Body of pancreas (tissue), 4 donors: ENCODE results near the gene VPS37D.
"Not testable (repeated sequence)": the region's sequence is repeated elsewhere in the genome, so short reads cannot be mapped to it uniquely, and the experiment has no call there.

Experiments used
- POLR2A ChIP-seq, 3 donors: fragments of 450-650 bp; IDR thresholded peaks; one replicate each; pipeline ENCODE4 v1.6.1; 2016; ENCODE audit warnings: antibody characterized with exemption in 3 of 3, mild to moderate bottlenecking in 2 of 3
- TF ChIP-seq, protein P1 (sequence below), 7 experiments: fragments of 450-650 bp in 4 of 7; fragments of 200-600 bp in 3 of 7; sonication (generic) in 3 of 7; IDR thresholded peaks; one replicate each; pipeline ENCODE4 v1.5.1; 2016 to 2019; ENCODE audit warnings: antibody characterized with exemption in 7 of 7

DNA sequence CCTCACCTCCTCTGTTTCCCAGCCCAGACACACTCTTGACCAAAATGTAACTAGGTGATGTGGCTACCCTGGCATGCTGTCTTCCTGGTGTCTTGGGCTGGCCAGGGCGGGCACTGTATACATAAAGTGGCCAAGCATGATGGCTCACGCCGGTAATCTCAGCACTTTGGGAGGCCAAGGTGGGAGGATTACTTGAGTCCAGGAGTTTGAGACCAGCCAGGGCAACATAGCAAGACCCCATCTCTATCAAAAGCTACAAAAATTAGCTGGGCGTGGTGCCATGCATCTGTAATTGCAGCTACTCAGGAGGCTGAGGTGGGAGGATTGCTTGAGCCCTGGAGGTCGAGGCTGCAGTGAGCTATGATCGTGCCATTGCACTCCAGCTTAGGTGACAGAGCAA, 45.7 kb downstream of the VPS37D start:
- TF ChIP-seq, protein P1, sequence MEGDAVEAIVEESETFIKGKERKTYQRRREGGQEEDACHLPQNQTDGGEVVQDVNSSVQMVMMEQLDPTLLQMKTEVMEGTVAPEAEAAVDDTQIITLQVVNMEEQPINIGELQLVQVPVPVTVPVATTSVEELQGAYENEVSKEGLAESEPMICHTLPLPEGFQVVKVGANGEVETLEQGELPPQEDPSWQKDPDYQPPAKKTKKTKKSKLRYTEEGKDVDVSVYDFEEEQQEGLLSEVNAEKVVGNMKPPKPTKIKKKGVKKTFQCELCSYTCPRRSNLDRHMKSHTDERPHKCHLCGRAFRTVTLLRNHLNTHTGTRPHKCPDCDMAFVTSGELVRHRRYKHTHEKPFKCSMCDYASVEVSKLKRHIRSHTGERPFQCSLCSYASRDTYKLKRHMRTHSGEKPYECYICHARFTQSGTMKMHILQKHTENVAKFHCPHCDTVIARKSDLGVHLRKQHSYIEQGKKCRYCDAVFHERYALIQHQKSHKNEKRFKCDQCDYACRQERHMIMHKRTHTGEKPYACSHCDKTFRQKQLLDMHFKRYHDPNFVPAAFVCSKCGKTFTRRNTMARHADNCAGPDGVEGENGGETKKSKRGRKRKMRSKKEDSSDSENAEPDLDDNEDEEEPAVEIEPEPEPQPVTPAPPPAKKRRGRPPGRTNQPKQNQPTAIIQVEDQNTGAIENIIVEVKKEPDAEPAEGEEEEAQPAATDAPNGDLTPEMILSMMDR (IDR thresholded peaks at IDR 0.05): not testable (repeated sequence)
- TF ChIP-seq POLR2A (IDR thresholded peaks at IDR 0.05): not testable (repeated sequence)
